HEK293 (cell line): ENCODE data around the gene CAMTA2.

ENCODE experiments used
- CTCF ChIP-seq: fragments of 450-650 bp; formaldehyde crosslinking; IDR thresholded peaks from 2 replicates; pipeline ENCODE4 v1.5.1; 2016; ENCODE audit warnings: missing biosample characterization, missing genetic modification characterization
- KLF10 ChIP-seq: fragments of 450-650 bp; IDR thresholded peaks from 2 replicates; pipeline ENCODE4 v1.5.1; 2018; ENCODE audit warnings: missing biosample characterization, mild to moderate bottlenecking, missing genetic modification characterization
- MYNN ChIP-seq: fragments of 450-650 bp; formaldehyde crosslinking; IDR thresholded peaks from 2 replicates; pipeline ENCODE4 v1.5.1; 2016; ENCODE audit warnings: missing biosample characterization, missing genetic modification characterization, borderline replicate concordance
- ZBTB17 ChIP-seq: fragments of 450-650 bp; formaldehyde crosslinking; IDR thresholded peaks from 2 replicates; pipeline ENCODE4 v1.5.1; 2016; ENCODE audit warnings: missing biosample characterization, missing genetic modification characterization
- ZBTB26 ChIP-seq: fragments of 450-650 bp; formaldehyde crosslinking; optimal IDR thresholded peaks from 2 replicates; pipeline ENCODE3; 2016; ENCODE audit warnings: missing biosample characterization, mild to moderate bottlenecking, missing genetic modification characterization
- ZBTB44 ChIP-seq: fragments of 450-650 bp; IDR thresholded peaks from 2 replicates; pipeline ENCODE4 v1.5.1; 2018; ENCODE audit warnings: missing biosample characterization, mild to moderate bottlenecking, missing genetic modification characterization
- ZFP37 ChIP-seq: fragments of 450-650 bp; formaldehyde crosslinking; IDR thresholded peaks from 2 replicates; pipeline ENCODE4 v1.5.1; 2016; ENCODE audit warnings: missing biosample characterization, missing genetic modification characterization
- ZNF121 ChIP-seq: fragments of 450-650 bp; formaldehyde crosslinking; IDR thresholded peaks from 2 replicates; pipeline ENCODE4 v1.5.1; 2016; ENCODE audit warnings: missing biosample characterization, missing genetic modification characterization
- ZNF274 ChIP-seq, 2 experiments: fragments of 200-500 bp in 1 of 2; fragments of 450-650 bp in 1 of 2; sonication (Bioruptor generic) in 1 of 2; formaldehyde crosslinking in 1 of 2; IDR thresholded peaks; 2 replicates each; pipeline versions ENCODE4 v1.5.1 to v1.6.1; 2014 to 2016; ENCODE audit warnings: borderline replicate concordance in 1 of 2, inconsistent platforms in 1 of 2, low read length in 1 of 2, missing biosample characterization in 1 of 2, missing genetic modification characterization in 1 of 2
- ZNF501 ChIP-seq: fragments of 450-650 bp; formaldehyde crosslinking; IDR thresholded peaks from 2 replicates; pipeline ENCODE4 v1.5.1; 2016; ENCODE audit warnings: missing biosample characterization, missing genetic modification characterization
- ZNF513 ChIP-seq: fragments of 450-650 bp; IDR thresholded peaks from 2 replicates; pipeline ENCODE4 v1.5.1; 2018; ENCODE audit warnings: missing biosample characterization, missing genetic modification characterization
- ZNF629 ChIP-seq: fragments of 450-650 bp; formaldehyde crosslinking; IDR thresholded peaks from 2 replicates; pipeline ENCODE4 v1.5.1; 2017; ENCODE audit warnings: missing biosample characterization, missing genetic modification characterization
- ZNF654 ChIP-seq: fragments of 450-650 bp; formaldehyde crosslinking; IDR thresholded peaks from 2 replicates; pipeline ENCODE4 v1.5.1; 2016; ENCODE audit warnings: low read depth, missing biosample characterization, missing genetic modification characterization

GRCh38 chr17:5023588-5024147, 36.2 kb upstream of the CAMTA2 start:
- TF ChIP-seq ZNF121 (tag by site-specific recombination) (no peak), KLF10 (tag by site-specific recombination) (no peak), CTCF (tag by site-specific recombination) (no peak), ZNF274 (IDR thresholded peaks at IDR 0.05; ENCODE audit: low read length) (no peak), ZNF274 (tag by site-specific recombination; IDR thresholded peaks at IDR 0.05; ENCODE audit: borderline replicate concordance) (no peak), ZFP37 (tag by site-specific recombination) (no peak), ZNF654 (tag by site-specific recombination) (no peak), ZBTB17 (tag by site-specific recombination) (no peak), ZNF629 (no peak), ZBTB26 (no peak), ZNF513 (no peak), ZNF501 (tag by site-specific recombination) (no peak), MYNN (no peak), ZBTB44 (tag by site-specific recombination) (no peak)
